HL-60 (cell line): ENCODE results near the gene NGF.

ENCODE experiments used
- DNase-seq, 2 experiments: peaks; one replicate each; pipeline ENCODE4 v3.0.0-alpha.2; 2010 to 2020; ENCODE audit warnings: low read depth in 1 of 2, low spot score in 1 of 2
- H3K27ac ChIP-seq: fragments of 250-450 bp; sonication (Bioruptor Pico); replicated peaks from 2 replicates; pipeline ENCODE4 v1.5.1; 2020; ENCODE audit warnings: mild to moderate bottlenecking, moderate library complexity
- H3K27me3 ChIP-seq: fragments of 250-450 bp; sonication (Bioruptor Pico); 2 replicates; pipeline ENCODE4 v1.5.1; 2021; ENCODE audit warnings: mild to moderate bottlenecking, moderate library complexity; ENCODE audit not compliant: insufficient read depth, poor library complexity, severe bottlenecking
- H3K4me3 ChIP-seq: replicated peaks from 2 replicates; pipeline ENCODE4 v1.5.1; 2011; ENCODE audit warnings: mild to moderate bottlenecking, control low read depth, low read length; ENCODE audit not compliant: insufficient read depth
- CTCF ChIP-seq: IDR thresholded peaks from one replicate; pipeline ENCODE4 v1.5.1; 2011; ENCODE audit warnings: low read length, control low read depth, inconsistent platforms; ENCODE audit not compliant: insufficient read depth
- GABPA ChIP-seq: IDR thresholded peaks from 2 replicates; pipeline ENCODE4 v1.6.1; 2012; ENCODE audit warnings: low read depth
- POLR2AphosphoS5 ChIP-seq: IDR thresholded peaks from 2 replicates; pipeline ENCODE4 v1.6.1; 2012; ENCODE audit warnings: low read depth
- REST ChIP-seq: IDR thresholded peaks from 2 replicates; pipeline ENCODE4 v1.6.1; 2012; ENCODE audit warnings: low read depth; ENCODE audit not compliant: insufficient replicate concordance
- SPI1 ChIP-seq: IDR thresholded peaks from 2 replicates; pipeline ENCODE4 v1.6.1; 2012; ENCODE audit warnings: low read depth, mild to moderate bottlenecking, borderline replicate concordance

The NGF gene

GRCh38 chr1:115325874-115326273, 12.2 kb downstream of the NGF start:
- no peak overlapping the region for H3K4me3 ChIP-seq
- DNase-seq: no peak
- no peak overlapping the region for H3K27ac ChIP-seq
- no peak for TF ChIP-seq REST
- TF ChIP-seq CTCF: no peak
- no peak for TF ChIP-seq GABPA
- no peak for TF ChIP-seq POLR2AphosphoS5
- no peak for TF ChIP-seq SPI1
- no peaks in the 10 kb centered on the region for H3K27me3 ChIP-seq

- no peaks in the 10 kb centered on the region for H3K27me3 ChIP-seq
- DNase-seq: no peak
- no peak overlapping the region for H3K4me3 ChIP-seq
- no peak for TF ChIP-seq SPI1
- no peak for TF ChIP-seq POLR2AphosphoS5
- H3K27ac ChIP-seq: no peak overlapping the region
Measured at GRCh38 chr1:115324649-115325420, 13.2 kb downstream of the NGF start.

GRCh38 chr1:115323366-115324004, 14.6 kb downstream of the NGF start:
- Histone ChIP-seq H3K4me3 (no peak overlapping the region), H3K27ac (no peak overlapping the region), H3K27me3 (no peaks in the 10 kb centered on the region)
- no peak for TF ChIP-seq REST
- no peak for TF ChIP-seq CTCF
- no peak for TF ChIP-seq GABPA
- no peak for TF ChIP-seq POLR2AphosphoS5
- TF ChIP-seq SPI1: no peak
- DNase-seq: no peak

- no peaks in the 10 kb centered on the region for H3K27me3 ChIP-seq
- H3K4me3 ChIP-seq: no peak overlapping the region
- no peak for TF ChIP-seq REST
- no peak for TF ChIP-seq GABPA
- no peak for TF ChIP-seq SPI1
- TF ChIP-seq CTCF: no peak
- no peak for TF ChIP-seq POLR2AphosphoS5
- DNase-seq: no peak
- H3K27ac ChIP-seq: no peak overlapping the region
Measured at GRCh38 chr1:115322631-115323030, 15.4 kb downstream of the NGF start.
